SU-DHL-6 (cell line): Measurements from ENCODE around the gene HES4.

Source experiments
- H2AFZ ChIP-seq: fragments of 200-600 bp; sonication (generic); 2 replicates; pipeline ENCODE4 v1.6.1; 2014; ENCODE audit warnings: low read depth, mild to moderate bottlenecking, moderate library complexity, mixed read lengths, antibody characterized with exemption, low read length; ENCODE audit not compliant: severe bottlenecking
- H3F3A ChIP-seq: fragments of 200-600 bp; shearing (Covaris generic); 2 replicates; pipeline ENCODE4 v1.6.0; 2016; ENCODE audit warnings: antibody characterized with exemption, mild to moderate bottlenecking; ENCODE audit not compliant: insufficient read depth
- H3K27ac ChIP-seq: fragments of 200-600 bp; sonication (generic); 2 replicates; pipeline ENCODE4 v1.5.1; 2016; ENCODE audit warnings: low read depth, mild to moderate bottlenecking, low read length, moderate library complexity, mixed read lengths
- H3K27me3 ChIP-seq: fragments of 200-600 bp; sonication (generic), shearing (Covaris generic); 2 replicates; pipeline ENCODE4 v1.6.0; 2014; ENCODE audit warnings: mild to moderate bottlenecking, low read length
- H3K36me3 ChIP-seq: fragments of 200-600 bp; sonication (generic); 2 replicates; pipeline ENCODE4 v1.6.1; 2014; ENCODE audit warnings: mild to moderate bottlenecking, low read length, mixed read lengths
- H3K4me2 ChIP-seq: fragments of 300-600, 200-600 bp; shearing (Covaris generic), sonication (generic); 2 replicates; pipeline ENCODE4 v1.6.0; 2014; ENCODE audit warnings: low read length, low read depth, mild to moderate bottlenecking; ENCODE audit not compliant: poor library complexity, severe bottlenecking
- H3K4me3 ChIP-seq: fragments of 200-600 bp; sonication (generic); 2 replicates; pipeline ENCODE4 v1.5.1; 2014; ENCODE audit warnings: antibody characterized with exemption, low read length, mild to moderate bottlenecking, mixed read lengths; ENCODE audit not compliant: insufficient read depth, poor library complexity, severe bottlenecking
- H3K79me2 ChIP-seq: fragments of 200-600 bp; sonication (generic); 2 replicates; pipeline ENCODE4 v1.6.1; 2014; ENCODE audit warnings: mild to moderate bottlenecking, low read length, moderate library complexity; ENCODE audit not compliant: insufficient read depth
- H3K9ac ChIP-seq: fragments of 200-600 bp; sonication (generic); 2 replicates; pipeline ENCODE4 v1.7.0; 2014; ENCODE audit warnings: mild to moderate bottlenecking, low read length
- H3K9me2 ChIP-seq: fragments of 200-600 bp; sonication (generic); replicated peaks from 2 replicates; pipeline ENCODE4 v1.6.1; 2014; ENCODE audit warnings: low read length; ENCODE audit not compliant: insufficient read depth
- H3K9me3 ChIP-seq: fragments of 200-600 bp; sonication (generic); 2 replicates; pipeline ENCODE4 v1.6.1; 2014; ENCODE audit warnings: low read length, mixed read lengths; ENCODE audit not compliant: insufficient read depth
- H4K20me1 ChIP-seq: fragments of 200-600 bp; sonication (generic); 2 replicates; pipeline ENCODE4 v1.6.1; 2014; ENCODE audit warnings: low read depth, mild to moderate bottlenecking, antibody characterized with exemption, low read length, moderate library complexity, mixed read lengths
- CTCF ChIP-seq: fragments of 200-600 bp; sonication (generic); IDR thresholded peaks from one replicate; pipeline ENCODE4 v1.5.1; 2017; ENCODE audit warnings: antibody characterized with exemption, mild to moderate bottlenecking, low read length, moderate library complexity; ENCODE audit not compliant: insufficient read depth, poor library complexity, severe bottlenecking
- EZH2phosphoT487 ChIP-seq: fragments of 200-600 bp; sonication (generic), shearing (Covaris generic); conservative IDR thresholded peaks from 2 replicates; pipeline ENCODE4 v1.6.1; 2018; ENCODE audit warnings: mild to moderate bottlenecking, antibody characterized with exemption, low read length, moderate library complexity, mixed read lengths

Gene HES4

GRCh38 chr1:1038694-1039093 is 38.8 kb upstream of the HES4 start:
- no peaks in the 10 kb centered on the region for H3F3A ChIP-seq
- H3K9me2 ChIP-seq = no peaks in the 10 kb centered on the region
- no peak overlapping the region for H3K4me3 ChIP-seq
- H3K27ac ChIP-seq = no peak overlapping the region
- H3K27me3 ChIP-seq = no peaks in the 10 kb centered on the region
- H4K20me1 ChIP-seq = no peaks in the 10 kb centered on the region
- no peak overlapping the region for H2AFZ ChIP-seq
- H3K9ac ChIP-seq = no peak overlapping the region
- no peak overlapping the region for H3K4me2 ChIP-seq
- no peaks in the 10 kb centered on the region for H3K79me2 ChIP-seq
- H3K36me3 ChIP-seq = no peaks in the 10 kb centered on the region
- no peaks in the 10 kb centered on the region for H3K9me3 ChIP-seq
- TF ChIP-seq EZH2phosphoT487 (no peak), CTCF (no peak)

DNA sequence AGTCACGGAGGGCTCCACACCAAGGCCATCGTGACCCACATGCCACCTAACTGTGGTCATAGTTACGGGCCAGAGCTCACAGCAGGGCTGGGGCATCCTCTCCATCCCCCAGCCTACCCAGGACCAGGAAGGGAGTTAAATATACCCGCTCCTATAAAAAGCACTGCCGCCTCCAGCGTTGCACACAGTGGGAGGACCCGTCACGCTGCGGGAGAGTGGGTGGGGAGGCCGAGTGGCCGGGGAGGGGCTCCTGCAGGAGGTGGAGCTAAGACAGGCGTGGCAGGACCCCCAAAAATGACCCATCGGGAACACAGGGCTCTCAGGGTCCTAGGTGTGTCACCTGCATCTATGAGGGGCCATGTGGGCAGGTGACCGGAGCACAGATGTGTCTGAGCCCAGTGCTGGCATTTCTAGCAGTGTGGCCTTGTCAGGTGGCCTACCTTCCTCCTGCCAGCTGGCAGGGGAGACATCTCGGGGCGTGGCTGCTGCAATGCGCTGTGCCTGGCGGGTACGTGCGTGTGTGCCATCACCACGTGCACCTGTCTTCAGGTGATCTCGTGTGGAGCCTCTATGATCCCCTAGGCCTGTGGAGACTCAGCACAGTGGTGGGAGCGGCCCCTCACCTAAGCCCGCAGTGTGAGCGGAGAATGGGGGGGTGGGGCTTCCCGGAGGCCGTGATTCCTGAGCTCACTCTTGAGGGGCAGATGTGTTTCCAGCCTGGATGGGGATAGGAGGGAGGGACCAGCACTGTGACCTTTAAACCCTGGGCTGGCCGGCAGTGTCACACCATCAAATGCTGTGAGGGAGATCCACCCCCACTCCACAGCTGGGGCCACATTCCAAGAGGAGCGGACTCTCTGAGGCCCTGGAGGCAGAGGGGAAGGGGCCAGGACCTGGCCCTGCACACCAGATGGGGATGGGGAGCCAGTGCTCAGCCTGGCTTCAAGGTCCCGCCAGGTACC is 37.8 kb upstream of the HES4 start:
- no peak overlapping the region for H2AFZ ChIP-seq
- H3K4me2 ChIP-seq = no peak overlapping the region
- no peak overlapping the region for H3K4me3 ChIP-seq
- H3K36me3 ChIP-seq = no peaks in the 10 kb centered on the region
- no peaks in the 10 kb centered on the region for H4K20me1 ChIP-seq
- H3F3A ChIP-seq = no peaks in the 10 kb centered on the region
- H3K79me2 ChIP-seq = no peaks in the 10 kb centered on the region
- H3K9ac ChIP-seq = no peak overlapping the region
- H3K27me3 ChIP-seq = no peaks in the 10 kb centered on the region
- no peaks in the 10 kb centered on the region for H3K9me3 ChIP-seq
- H3K27ac ChIP-seq = no peak overlapping the region
- TF ChIP-seq EZH2phosphoT487 = no peak
- TF ChIP-seq CTCF = no peak
- no peaks in the 10 kb centered on the region for H3K9me2 ChIP-seq

DNA sequence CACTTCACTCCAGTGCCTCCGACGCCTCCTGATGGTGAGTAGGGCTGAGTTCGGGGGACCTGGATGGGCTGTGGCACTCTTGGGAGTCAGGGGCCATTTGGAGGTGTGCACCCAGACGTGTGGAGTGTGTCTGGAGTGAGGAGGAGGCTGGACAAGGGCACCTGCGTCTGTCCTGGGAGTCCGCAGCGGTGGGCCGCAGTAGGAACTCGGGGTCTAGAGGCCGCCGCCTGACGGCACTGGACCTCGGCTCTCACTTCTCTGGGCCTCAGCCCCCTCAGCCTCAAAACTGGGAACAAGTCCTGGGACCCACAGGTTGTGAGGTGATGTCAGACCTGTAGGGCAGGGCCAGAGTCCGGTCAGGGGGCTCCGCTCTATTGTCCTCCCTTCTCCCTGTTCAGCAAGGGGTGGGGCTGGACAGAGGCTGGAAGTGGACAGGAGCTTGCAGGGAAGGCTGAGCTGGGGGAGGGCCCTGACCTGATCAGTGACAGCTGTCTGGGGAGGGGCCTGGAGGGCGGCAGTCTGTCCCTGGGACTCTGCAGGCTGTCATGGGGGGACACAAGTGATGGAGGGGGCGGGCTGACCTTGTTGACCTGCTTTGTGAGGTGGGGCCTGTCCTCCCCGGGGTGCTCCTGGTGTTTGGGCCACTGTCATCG is 35.5 kb upstream of the HES4 start:
- H3K79me2 ChIP-seq = no peaks in the 10 kb centered on the region
- H4K20me1 ChIP-seq = no peaks in the 10 kb centered on the region
- no peaks in the 10 kb centered on the region for H3K9me3 ChIP-seq
- H3K4me2 ChIP-seq = no peak overlapping the region
- TF ChIP-seq CTCF = no peak
- no peak for TF ChIP-seq EZH2phosphoT487
- H3K27me3 ChIP-seq = no peaks in the 10 kb centered on the region
- no peaks in the 10 kb centered on the region for H3F3A ChIP-seq
- no peaks in the 10 kb centered on the region for H3K9me2 ChIP-seq
- H3K27ac ChIP-seq = no peak overlapping the region
- H3K36me3 ChIP-seq = no peaks in the 10 kb centered on the region
- no peak overlapping the region for H2AFZ ChIP-seq
- no peak overlapping the region for H3K4me3 ChIP-seq
- H3K9ac ChIP-seq = no peak overlapping the region
